ENCODE measurements around the gene ATP2B3. TPM values are rescaled to one million over a fixed set of nuclear protein-coding genes. Genes with fewer than 3 reads are reported as not detected.

Gene ATP2B3
- total and polyA plus RNA-seq, 2 experiments from 2014 or later, result 0.21 to 0.42 TPM

- H3K4me3 ChIP-seq, result no peak overlapping the region
- H3K4me1 ChIP-seq (ENCODE audit: low read depth), result no peaks in the 10 kb centered on the region
- H3K9me3 ChIP-seq (ENCODE audit: low read depth), result no peaks in the 10 kb centered on the region
- TF ChIP-seq CTCF (IDR thresholded peaks at IDR 0.05; ENCODE audit: low read depth, low read length), result no peak
- no peak overlapping the region for H3K27ac ChIP-seq
- DNase-seq (ENCODE audit: low read depth in 1 of 2, low spot score in 1 of 2), result no peak
- no peaks in the 10 kb centered on the region for H3K27me3 ChIP-seq
- H3K36me3 ChIP-seq, result no peaks in the 10 kb centered on the region
These were observed 34.9 kb upstream of the ATP2B3 start for GRCh38 chrX:153482376-153483015.

- Histone ChIP-seq H3K4me3 (no peak overlapping the region), H3K27ac (no peak overlapping the region), H3K36me3 (no peaks in the 10 kb centered on the region), H3K4me1 (ENCODE audit: low read depth) (no peaks in the 10 kb centered on the region), H3K27me3 (no peaks in the 10 kb centered on the region), H3K9me3 (ENCODE audit: low read depth) (no peaks in the 10 kb centered on the region)
- no peak for TF ChIP-seq CTCF (IDR thresholded peaks at IDR 0.05; ENCODE audit: low read depth, low read length)
- no peak for DNase-seq (ENCODE audit: low read depth in 1 of 2, low spot score in 1 of 2)
These were observed 31.9 kb upstream of the ATP2B3 start for GRCh38 chrX:153485396-153486080.

- H3K4me1 ChIP-seq (ENCODE audit: low read depth), result no peaks in the 10 kb centered on the region
- no peak overlapping the region for H3K27ac ChIP-seq
- no peak for TF ChIP-seq CTCF (IDR thresholded peaks at IDR 0.05; ENCODE audit: low read depth, low read length)
- no peaks in the 10 kb centered on the region for H3K27me3 ChIP-seq
- no peak overlapping the region for H3K4me3 ChIP-seq
- no peaks in the 10 kb centered on the region for H3K9me3 ChIP-seq (ENCODE audit: low read depth)
- no peak for DNase-seq (ENCODE audit: low read depth in 1 of 2, low spot score in 1 of 2)
- no peaks in the 10 kb centered on the region for H3K36me3 ChIP-seq
These were observed 31.3 kb upstream of the ATP2B3 start for GRCh38 chrX:153486171-153486570.

GRCh38 chrX:153487590-153488071 is 29.8 kb upstream of the ATP2B3 start:
- H3K27ac ChIP-seq, result no peak overlapping the region
- no peak for TF ChIP-seq CTCF (IDR thresholded peaks at IDR 0.05; ENCODE audit: low read depth, low read length)

GRCh38 chrX:153488231-153488914 is 29.1 kb upstream of the ATP2B3 start:
- Histone ChIP-seq H3K27me3 (no peaks in the 10 kb centered on the region), H3K4me3 (no peak overlapping the region), H3K27ac (no peak overlapping the region), H3K36me3 (no peaks in the 10 kb centered on the region), H3K9me3 (ENCODE audit: low read depth) (no peaks in the 10 kb centered on the region), H3K4me1 (ENCODE audit: low read depth) (no peaks in the 10 kb centered on the region)
- no peak for TF ChIP-seq CTCF (IDR thresholded peaks at IDR 0.05; ENCODE audit: low read depth, low read length)
- peak in 1 of 2 donors; percentile 75 for DNase-seq (ENCODE audit: low read depth in 1 of 2, low spot score in 1 of 2)

More at GRCh38 chrX:153487590-153488071, 29.8 kb upstream of the ATP2B3 start:
- H3K4me3 ChIP-seq, result no peak overlapping the region
- no peaks in the 10 kb centered on the region for H3K36me3 ChIP-seq
- H3K9me3 ChIP-seq (ENCODE audit: low read depth), result no peaks in the 10 kb centered on the region
- no peak for DNase-seq (ENCODE audit: low read depth in 1 of 2, low spot score in 1 of 2)
- H3K27me3 ChIP-seq, result no peaks in the 10 kb centered on the region
- no peaks in the 10 kb centered on the region for H3K4me1 ChIP-seq (ENCODE audit: low read depth)
